Measurements from ENCODE around the gene ZNF385D.

DNA sequence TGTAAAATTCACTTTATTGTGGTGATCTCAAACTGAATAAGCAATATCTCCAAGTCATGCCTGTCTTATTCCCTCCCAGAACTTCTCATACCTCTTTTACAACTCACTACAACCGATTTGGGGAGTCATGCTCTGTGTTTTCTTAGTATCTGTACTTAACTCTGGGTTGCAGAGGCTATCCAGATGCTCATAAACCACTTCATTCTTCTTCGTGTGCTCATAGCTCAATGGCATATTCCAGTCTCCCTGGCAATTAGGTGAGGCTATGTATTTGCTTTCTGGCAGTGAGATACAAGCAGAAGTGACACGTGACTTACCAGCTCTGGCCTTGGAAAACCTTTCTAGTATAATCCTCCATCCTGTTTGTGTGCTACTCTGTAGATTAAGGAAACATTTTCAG is 360.9 kb downstream of the ZNF385D start:
- no peak for TF ChIP-seq POLR2AphosphoS5 (IDR thresholded peaks at IDR 0.05; ENCODE audit: borderline replicate concordance, low read depth, low read length)
- TF ChIP-seq EZH2 (IDR thresholded peaks at IDR 0.05) = no peak

All from SK-N-MC (cell line).